ENCODE results near the gene GBX1. TPM values are rescaled to one million over a fixed set of nuclear protein-coding genes. Genes with fewer than 3 reads are reported as not detected.

GBX1 gene
- total RNA-seq, 1 experiment from 2014 or later, result not detected

DNA sequence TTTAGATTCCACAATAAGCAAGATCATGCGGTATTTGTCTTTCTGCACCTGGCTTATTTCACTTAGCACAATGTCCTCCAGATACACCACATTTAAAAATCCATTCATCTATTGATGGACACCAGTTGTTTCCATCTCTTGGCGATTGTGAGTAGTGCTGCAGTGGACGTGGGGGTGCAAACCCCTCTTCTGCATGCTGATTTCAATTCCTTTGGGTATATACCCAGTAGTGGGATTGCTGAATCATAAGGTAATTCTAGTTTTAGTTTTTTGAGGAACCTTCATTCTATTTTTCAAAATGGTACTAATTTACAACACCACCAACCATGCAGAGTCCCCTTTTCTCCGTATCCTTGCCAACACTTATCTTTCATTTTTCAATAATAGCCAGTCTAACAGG, 21.5 kb upstream of the GBX1 start:
- no peaks in the 10 kb centered on the region for H3K23me2 ChIP-seq (ENCODE audit: insufficient read length, low read depth, low read length, poor library complexity, severe bottlenecking)
- H2BK20ac ChIP-seq (ENCODE audit: low read depth, low read length, poor library complexity, severe bottlenecking), result no peak overlapping the region
- H2BK15ac ChIP-seq (ENCODE audit: low read depth, low read length), result no peak overlapping the region
- no peak overlapping the region for H4K91ac ChIP-seq (ENCODE audit: insufficient read length, low read depth, low read length)
- no peak overlapping the region for H3K23ac ChIP-seq (ENCODE audit: insufficient read length, low read depth, low read length)
- no peak overlapping the region for H3T11ph ChIP-seq (ENCODE audit: low read length)
- Mint-ChIP-seq H3K4me3 (no peak overlapping the region), H3K9me3 (no peaks in the 10 kb centered on the region), H3K4me1 (no peaks in the 10 kb centered on the region), H3K27me3 (ENCODE audit: low read depth) (peaks cover 32% of the 10 kb centered on the region), H3K27ac (no peak overlapping the region), H3K36me3 (ENCODE audit: insufficient read depth in 1 of 3, low read depth in 3 of 3) (no peaks in the 10 kb centered on the region; a peak in 1 of 7 replicates)
- H2BK120ac ChIP-seq (ENCODE audit: low read depth, low read length, poor library complexity, severe bottlenecking), result no peak overlapping the region
- TF ChIP-seq, protein P1, sequence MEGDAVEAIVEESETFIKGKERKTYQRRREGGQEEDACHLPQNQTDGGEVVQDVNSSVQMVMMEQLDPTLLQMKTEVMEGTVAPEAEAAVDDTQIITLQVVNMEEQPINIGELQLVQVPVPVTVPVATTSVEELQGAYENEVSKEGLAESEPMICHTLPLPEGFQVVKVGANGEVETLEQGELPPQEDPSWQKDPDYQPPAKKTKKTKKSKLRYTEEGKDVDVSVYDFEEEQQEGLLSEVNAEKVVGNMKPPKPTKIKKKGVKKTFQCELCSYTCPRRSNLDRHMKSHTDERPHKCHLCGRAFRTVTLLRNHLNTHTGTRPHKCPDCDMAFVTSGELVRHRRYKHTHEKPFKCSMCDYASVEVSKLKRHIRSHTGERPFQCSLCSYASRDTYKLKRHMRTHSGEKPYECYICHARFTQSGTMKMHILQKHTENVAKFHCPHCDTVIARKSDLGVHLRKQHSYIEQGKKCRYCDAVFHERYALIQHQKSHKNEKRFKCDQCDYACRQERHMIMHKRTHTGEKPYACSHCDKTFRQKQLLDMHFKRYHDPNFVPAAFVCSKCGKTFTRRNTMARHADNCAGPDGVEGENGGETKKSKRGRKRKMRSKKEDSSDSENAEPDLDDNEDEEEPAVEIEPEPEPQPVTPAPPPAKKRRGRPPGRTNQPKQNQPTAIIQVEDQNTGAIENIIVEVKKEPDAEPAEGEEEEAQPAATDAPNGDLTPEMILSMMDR (conservative IDR thresholded peaks at IDR 0.05), result no peak
- H4K8ac ChIP-seq (replicated peaks; ENCODE audit: insufficient read length, low read depth, low read length), result no peak overlapping the region
- no peak overlapping the region for H3K14ac ChIP-seq (ENCODE audit: insufficient read depth, low read length)
- no peak overlapping the region for H3K9ac ChIP-seq (ENCODE audit: extremely low read depth, insufficient read length, low read length)
- no peak overlapping the region for H2AK5ac ChIP-seq (ENCODE audit: insufficient read length, low read length)
- H3K18ac ChIP-seq (ENCODE audit: insufficient read length, low read depth, low read length), result no peak overlapping the region
- H4K5ac ChIP-seq (ENCODE audit: insufficient read length, low read depth, low read length), result no peak overlapping the region
- H3K79me2 ChIP-seq (ENCODE audit: insufficient read depth, low read length), result no peaks in the 10 kb centered on the region
- H2AFZ ChIP-seq (ENCODE audit: low read length), result no peak overlapping the region
- no peaks in the 10 kb centered on the region for H4K20me1 ChIP-seq (ENCODE audit: control insufficient read depth, insufficient read depth, insufficient read length)
- no CpG with 5 or more reads among the region's 4 CpGs for WGBS (ENCODE audit: extremely low coverage, insufficient read length, low lambda C conversion rate)
- H3K4me1 ChIP-seq (ENCODE audit: insufficient read depth, low read length), result no peaks in the 10 kb centered on the region
- no peak overlapping the region for H3K4ac ChIP-seq (ENCODE audit: low read depth, low read length)
- H3K79me1 ChIP-seq (ENCODE audit: insufficient read depth, low read depth, low read length, poor library complexity, severe bottlenecking), result no peaks in the 10 kb centered on the region
- H3K27ac ChIP-seq (ENCODE audit: insufficient read length, low read depth, low read length), result no peak overlapping the region
- H3K56ac ChIP-seq (ENCODE audit: insufficient read length, low read depth, low read length), result no peak overlapping the region
- no peak for DNase-seq
- H3K27me3 ChIP-seq (ENCODE audit: insufficient read depth, low read length), result no peaks in the 10 kb centered on the region
- H2BK5ac ChIP-seq (ENCODE audit: insufficient read length, low read length), result no peak overlapping the region
- H3K9me3 ChIP-seq (ENCODE audit: control insufficient read depth, low read depth, low read length), result no peaks in the 10 kb centered on the region
- H3K4me2 ChIP-seq (ENCODE audit: insufficient read depth, insufficient read length, low read length), result no peak overlapping the region
- no peak overlapping the region for H2BK12ac ChIP-seq (ENCODE audit: insufficient read length, low read depth, low read length)
